ENCODE data around the gene CEP120.
A peak's percentile ranks its signal among the peaks of the same experiment; 100 is the strongest.

Gene CEP120

DNA sequence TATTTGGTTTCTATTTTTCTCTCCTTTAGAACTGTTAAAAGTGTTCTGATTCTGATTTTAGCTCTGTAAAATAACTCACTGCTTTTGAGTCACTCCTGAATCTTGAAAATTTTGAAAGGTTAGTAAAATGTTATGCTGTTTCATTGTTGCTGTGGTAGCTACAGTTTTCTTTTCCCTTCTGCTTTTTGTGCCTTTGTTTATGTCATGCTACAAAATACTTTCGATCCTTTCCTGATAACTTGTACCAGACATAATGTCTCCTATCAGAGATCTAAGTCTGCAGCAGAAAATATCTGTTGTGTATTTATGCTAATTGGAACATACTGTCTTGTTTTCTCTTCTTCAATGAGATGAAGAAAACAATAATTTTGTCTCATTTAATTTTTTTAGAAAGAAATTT, 26.9 kb upstream of the CEP120 start:
- Histone ChIP-seq H3K4me3 (ENCODE audit: low read length) (no peak overlapping the region), H2AFZ (ENCODE audit: low read depth, low read length) (peak overlapping the region; percentile 40), H3K4me1 (ENCODE audit: insufficient read depth, low read length) (peaks cover 34% of the 10 kb centered on the region), H3K27me3 (ENCODE audit: insufficient read depth, low read length) (no peaks in the 10 kb centered on the region), H3K36me3 (ENCODE audit: insufficient read depth, low read length) (no peaks in the 10 kb centered on the region), H3K9me3 (ENCODE audit: low read length) (no peaks in the 10 kb centered on the region)

GRCh38 chr5:123449424-123449974, 26.3 kb upstream of the CEP120 start:
- Histone ChIP-seq H3K36me3 (ENCODE audit: insufficient read depth, low read length) (no peaks in the 10 kb centered on the region), H2AFZ (ENCODE audit: low read depth, low read length) (peak overlapping the region; percentile 40), H3K4me1 (ENCODE audit: insufficient read depth, low read length) (peaks cover 34% of the 10 kb centered on the region), H3K4me3 (ENCODE audit: low read length) (no peak overlapping the region), H3K27me3 (ENCODE audit: insufficient read depth, low read length) (no peaks in the 10 kb centered on the region), H3K9me3 (ENCODE audit: low read length) (no peaks in the 10 kb centered on the region)

- no peaks in the 10 kb centered on the region for H3K9me3 ChIP-seq (ENCODE audit: low read length)
- H3K4me1 ChIP-seq (ENCODE audit: insufficient read depth, low read length): peaks cover 34% of the 10 kb centered on the region
- H3K4me3 ChIP-seq (ENCODE audit: low read length): no peak overlapping the region
These were observed 25.5 kb upstream of the CEP120 start for GRCh38 chr5:123448743-123449142.

GRCh38 chr5:123448017-123448617, 24.9 kb upstream of the CEP120 start:
- no peak overlapping the region for H3K4me3 ChIP-seq (ENCODE audit: low read length)
- no peaks in the 10 kb centered on the region for H3K9me3 ChIP-seq (ENCODE audit: low read length)
- no peak overlapping the region for H2AFZ ChIP-seq (ENCODE audit: low read depth, low read length)
- peaks cover 34% of the 10 kb centered on the region for H3K4me1 ChIP-seq (ENCODE audit: insufficient read depth, low read length)
- no peaks in the 10 kb centered on the region for H3K27me3 ChIP-seq (ENCODE audit: insufficient read depth, low read length)
- H3K36me3 ChIP-seq (ENCODE audit: insufficient read depth, low read length): no peaks in the 10 kb centered on the region

More at GRCh38 chr5:123448743-123449142, 25.5 kb upstream of the CEP120 start:
- H3K27me3 ChIP-seq (ENCODE audit: insufficient read depth, low read length): no peaks in the 10 kb centered on the region
- no peak overlapping the region for H2AFZ ChIP-seq (ENCODE audit: low read depth, low read length)
- no peaks in the 10 kb centered on the region for H3K36me3 ChIP-seq (ENCODE audit: insufficient read depth, low read length)

DNA sequence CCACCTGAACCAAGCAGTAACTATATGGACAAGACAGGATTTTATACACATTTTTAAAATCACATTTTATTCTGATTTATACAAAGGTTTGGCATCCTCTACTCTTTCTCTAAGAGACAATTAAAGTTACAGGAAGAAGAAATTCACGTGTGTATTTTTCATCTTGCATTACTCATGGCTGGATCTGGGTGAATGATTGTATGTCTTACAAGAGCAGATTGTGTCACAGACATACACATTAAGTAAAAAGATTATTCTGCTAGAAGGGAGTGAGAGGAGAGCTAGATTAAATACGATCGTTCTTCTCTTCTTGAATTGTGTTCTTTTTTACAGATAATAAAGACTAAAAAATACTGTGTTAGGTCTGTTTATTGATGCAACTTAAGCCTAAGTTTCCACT, 20.8 kb upstream of the CEP120 start:
- Histone ChIP-seq H3K27me3 (ENCODE audit: insufficient read depth, low read length) (no peaks in the 10 kb centered on the region), H3K36me3 (ENCODE audit: insufficient read depth, low read length) (no peaks in the 10 kb centered on the region), H2AFZ (ENCODE audit: low read depth, low read length) (no peak overlapping the region), H3K4me3 (ENCODE audit: low read length) (no peak overlapping the region), H3K4me1 (ENCODE audit: insufficient read depth, low read length) (peaks cover 3% of the 10 kb centered on the region), H3K9me3 (ENCODE audit: low read length) (no peaks in the 10 kb centered on the region)

DNA sequence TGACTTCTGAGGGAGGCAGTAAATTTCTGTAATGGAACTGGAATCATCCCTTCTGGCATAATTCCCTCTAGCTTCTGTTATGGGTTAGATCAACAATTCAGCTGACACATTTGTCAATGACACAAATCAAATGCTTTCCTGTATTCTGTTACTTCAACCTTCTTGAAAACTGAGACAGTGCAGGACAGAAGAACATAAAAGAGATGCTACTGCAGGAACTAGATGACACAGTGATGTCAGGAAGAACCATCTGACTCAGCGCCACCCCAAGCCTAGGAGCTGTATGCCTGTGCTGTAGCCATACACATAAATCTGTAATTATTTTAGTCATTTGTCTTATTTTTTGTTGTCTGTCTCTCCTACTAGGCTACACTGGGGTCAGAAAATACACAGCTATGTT, 18.2 kb upstream of the CEP120 start:
- H3K4me1 ChIP-seq (ENCODE audit: insufficient read depth, low read length): no peaks in the 10 kb centered on the region
- no peaks in the 10 kb centered on the region for H3K27me3 ChIP-seq (ENCODE audit: insufficient read depth, low read length)
- no peaks in the 10 kb centered on the region for H3K9me3 ChIP-seq (ENCODE audit: low read length)
- no peaks in the 10 kb centered on the region for H3K36me3 ChIP-seq (ENCODE audit: insufficient read depth, low read length)
- H2AFZ ChIP-seq (ENCODE audit: low read depth, low read length): no peak overlapping the region
- H3K4me3 ChIP-seq (ENCODE audit: low read length): no peak overlapping the region

DNA sequence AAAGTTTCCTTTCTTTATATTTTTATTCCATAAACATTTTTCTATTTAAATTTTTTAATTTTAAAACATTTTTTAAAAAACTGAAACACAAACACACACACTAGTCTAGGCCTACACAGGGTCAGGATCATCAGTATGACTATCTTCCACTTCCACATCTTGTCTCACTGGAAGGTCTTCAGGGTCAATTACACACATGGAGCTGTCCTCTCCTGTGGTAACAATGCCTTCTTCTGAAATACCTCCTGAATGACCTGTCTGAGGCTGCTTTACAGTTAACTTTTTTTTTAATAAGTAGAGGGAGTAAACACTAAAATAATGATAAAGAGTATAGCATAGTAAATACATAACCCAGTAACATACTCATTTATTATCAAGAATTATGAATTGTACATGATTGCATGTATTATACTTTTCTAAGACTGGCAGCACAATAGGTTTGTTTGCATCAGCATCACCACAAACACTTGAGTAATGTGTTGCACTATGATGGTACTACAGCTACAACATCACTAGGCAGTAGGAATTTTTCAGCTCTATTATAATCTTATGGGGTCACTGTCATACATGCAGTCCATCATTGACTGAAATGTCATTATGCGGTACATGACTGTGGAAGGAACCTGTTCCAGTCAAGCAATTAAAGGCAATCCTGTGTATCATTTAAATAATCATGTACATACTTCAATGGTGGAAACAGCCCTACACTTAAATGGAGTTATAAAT, 17.4 kb upstream of the CEP120 start:
- H2AFZ ChIP-seq (ENCODE audit: low read depth, low read length): no peak overlapping the region
- no peaks in the 10 kb centered on the region for H3K27me3 ChIP-seq (ENCODE audit: insufficient read depth, low read length)
- no peak overlapping the region for H3K4me3 ChIP-seq (ENCODE audit: low read length)
- no peaks in the 10 kb centered on the region for H3K9me3 ChIP-seq (ENCODE audit: low read length)
- H3K4me1 ChIP-seq (ENCODE audit: insufficient read depth, low read length): no peaks in the 10 kb centered on the region
- H3K36me3 ChIP-seq (ENCODE audit: insufficient read depth, low read length): no peaks in the 10 kb centered on the region

- H3K36me3 ChIP-seq (ENCODE audit: insufficient read depth, low read length): no peaks in the 10 kb centered on the region
- no peak overlapping the region for H3K4me3 ChIP-seq (ENCODE audit: low read length)
- H2AFZ ChIP-seq (ENCODE audit: low read depth, low read length): no peak overlapping the region
- H3K27me3 ChIP-seq (ENCODE audit: insufficient read depth, low read length): no peaks in the 10 kb centered on the region
- H3K4me1 ChIP-seq (ENCODE audit: insufficient read depth, low read length): no peaks in the 10 kb centered on the region
- no peaks in the 10 kb centered on the region for H3K9me3 ChIP-seq (ENCODE audit: low read length)
These were observed 16.5 kb upstream of the CEP120 start for GRCh38 chr5:123439709-123440108.

GRCh38 chr5:123438902-123439301, 15.7 kb upstream of the CEP120 start:
- H2AFZ ChIP-seq (ENCODE audit: low read depth, low read length): no peak overlapping the region
- no peaks in the 10 kb centered on the region for H3K27me3 ChIP-seq (ENCODE audit: insufficient read depth, low read length)
- H3K9me3 ChIP-seq (ENCODE audit: low read length): no peaks in the 10 kb centered on the region
- H3K4me1 ChIP-seq (ENCODE audit: insufficient read depth, low read length): no peaks in the 10 kb centered on the region
- H3K4me3 ChIP-seq (ENCODE audit: low read length): no peak overlapping the region
- H3K36me3 ChIP-seq (ENCODE audit: insufficient read depth, low read length): no peaks in the 10 kb centered on the region

GRCh38 chr5:123438244-123438643, 15.0 kb upstream of the CEP120 start:
- no peaks in the 10 kb centered on the region for H3K36me3 ChIP-seq (ENCODE audit: insufficient read depth, low read length)
- no peak overlapping the region for H3K4me3 ChIP-seq (ENCODE audit: low read length)
- H3K4me1 ChIP-seq (ENCODE audit: insufficient read depth, low read length): no peaks in the 10 kb centered on the region
- H3K9me3 ChIP-seq (ENCODE audit: low read length): no peaks in the 10 kb centered on the region
- no peaks in the 10 kb centered on the region for H3K27me3 ChIP-seq (ENCODE audit: insufficient read depth, low read length)
- H2AFZ ChIP-seq (ENCODE audit: low read depth, low read length): no peak overlapping the region

DNA sequence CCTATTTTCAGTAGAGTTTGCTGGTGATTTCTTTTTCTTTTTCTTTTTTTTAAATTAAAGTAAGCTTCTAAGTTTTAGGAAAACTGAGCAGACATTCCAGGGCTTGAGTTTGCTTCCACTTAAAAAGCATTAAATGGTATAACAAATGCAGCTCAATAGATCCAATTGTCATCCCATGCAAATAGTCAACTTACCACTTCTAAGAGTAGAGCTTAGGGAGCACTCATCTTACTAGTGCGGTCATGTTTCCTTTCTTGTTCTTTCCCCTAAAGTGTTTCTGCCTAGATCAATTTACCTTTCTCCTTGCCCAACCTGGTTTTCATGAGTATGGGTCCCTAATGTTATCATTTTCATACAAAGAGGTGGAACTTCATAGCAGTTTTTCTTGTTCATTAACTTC, 13.0 kb upstream of the CEP120 start:
- H3K36me3 ChIP-seq (ENCODE audit: insufficient read depth, low read length): no peaks in the 10 kb centered on the region
- H3K27me3 ChIP-seq (ENCODE audit: insufficient read depth, low read length): no peaks in the 10 kb centered on the region
- no peak overlapping the region for H2AFZ ChIP-seq (ENCODE audit: low read depth, low read length)
- no peaks in the 10 kb centered on the region for H3K4me1 ChIP-seq (ENCODE audit: insufficient read depth, low read length)
- no peak overlapping the region for H3K4me3 ChIP-seq (ENCODE audit: low read length)
- H3K9me3 ChIP-seq (ENCODE audit: low read length): no peaks in the 10 kb centered on the region

DNA sequence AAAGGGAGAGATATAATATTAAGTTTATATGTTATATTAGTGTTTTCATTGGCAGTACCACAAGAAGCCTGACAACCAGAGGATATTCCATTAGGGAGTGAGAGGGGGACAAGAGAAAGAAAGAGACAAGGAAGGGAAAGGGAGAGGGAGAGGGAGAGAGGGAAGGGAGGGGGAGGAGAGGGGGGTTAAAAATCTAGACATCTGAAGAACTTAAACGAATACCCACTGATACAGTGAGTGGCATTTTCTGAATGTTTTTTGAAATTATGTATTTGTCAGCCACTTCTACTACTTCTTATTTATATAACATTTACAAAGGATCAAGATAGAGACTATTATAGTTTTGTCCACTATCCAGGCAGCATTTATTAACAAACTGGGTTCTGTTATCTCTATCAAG, 11.6 kb upstream of the CEP120 start:
- Histone ChIP-seq H3K36me3 (ENCODE audit: insufficient read depth, low read length) (no peaks in the 10 kb centered on the region), H2AFZ (ENCODE audit: low read depth, low read length) (no peak overlapping the region), H3K27me3 (ENCODE audit: insufficient read depth, low read length) (no peaks in the 10 kb centered on the region), H3K9me3 (ENCODE audit: low read length) (no peaks in the 10 kb centered on the region), H3K4me1 (ENCODE audit: insufficient read depth, low read length) (no peaks in the 10 kb centered on the region), H3K4me3 (ENCODE audit: low read length) (no peak overlapping the region)

- Histone ChIP-seq H3K4me1 (ENCODE audit: insufficient read depth, low read length) (no peaks in the 10 kb centered on the region), H3K4me3 (ENCODE audit: low read length) (no peak overlapping the region), H3K27me3 (ENCODE audit: insufficient read depth, low read length) (no peaks in the 10 kb centered on the region), H2AFZ (ENCODE audit: low read depth, low read length) (no peak overlapping the region), H3K9me3 (ENCODE audit: low read length) (no peaks in the 10 kb centered on the region), H3K36me3 (ENCODE audit: insufficient read depth, low read length) (no peaks in the 10 kb centered on the region)
These were observed 10.4 kb upstream of the CEP120 start for GRCh38 chr5:123433596-123433995.

Measured in neuron (in vitro differentiated cells).